ENCODE measurements around the gene SF1. TPM values are rescaled to one million over a fixed set of nuclear protein-coding genes. Genes with fewer than 3 reads are reported as not detected.

Gene SF1
- total and polyA plus RNA-seq, 9 of the 15 experiments (the other 6 are each of a cell fraction or from before 2014, with no cell fraction given), result 13.1 to 334 (median 111) TPM

DNA sequence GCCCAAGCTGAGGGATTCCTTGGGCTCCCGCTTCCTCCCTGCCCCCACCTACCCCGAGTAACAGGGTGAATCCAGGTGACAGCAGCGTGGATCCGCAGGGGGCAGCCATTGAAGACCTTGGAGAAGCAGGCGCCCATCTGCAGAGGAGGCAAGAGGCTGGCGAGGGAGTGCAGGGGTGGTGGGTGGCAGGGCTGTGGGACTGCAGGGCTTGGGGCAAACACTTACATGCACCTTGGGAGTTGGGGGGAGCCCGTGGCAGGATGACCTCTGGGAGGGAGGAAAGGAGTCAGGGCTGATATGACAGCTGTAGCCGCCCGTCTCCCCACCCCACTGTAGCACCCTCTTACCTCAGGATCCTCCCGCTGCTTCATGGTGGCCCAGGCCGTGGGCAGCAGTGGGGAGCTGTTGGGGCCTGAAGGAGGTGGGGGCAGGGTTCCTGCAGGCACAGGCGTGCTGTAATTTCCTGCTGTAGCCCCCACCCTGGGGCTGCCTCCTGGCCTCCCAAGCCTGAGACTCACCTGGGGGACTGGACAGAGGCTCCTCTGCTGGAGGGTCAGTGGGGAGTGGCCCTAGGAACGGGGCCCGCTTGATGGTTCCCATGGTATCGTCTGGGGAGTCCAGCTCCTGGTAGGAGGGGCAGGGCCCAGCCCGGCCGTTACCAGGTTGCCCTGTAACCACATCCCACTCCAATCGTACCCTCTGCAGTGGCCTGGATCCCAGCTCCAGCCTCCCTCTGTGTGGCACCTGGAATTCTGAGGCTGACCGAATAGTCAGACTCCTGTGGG, 18.6 kb upstream of the SF1 start:
- CTCF ChIA-PET (ENCODE audit: low intra/inter-chr PET ratio), result no interaction called here
- POLR2A ChIA-PET, result interaction anchor here (0.7 kb wide), 1 partner anchor 22 kb away, joined by 3 read pairs; no protein-coding TSS in a partner anchor
- TF ChIP-seq TCF3 (CRISPR knock-in tag; IDR thresholded peaks at IDR 0.05) (no peak), KLF16 (IDR thresholded peaks at IDR 0.05) (no peak), ZBTB17 (CRISPR knock-in tag; IDR thresholded peaks at IDR 0.05) (no peak), SPI1 (IDR thresholded peaks at IDR 0.05; ENCODE audit: borderline replicate concordance, low read depth, low read length) (no peak), RBFOX2 (IDR thresholded peaks at IDR 0.05; ENCODE audit: low read depth, low read length) (peak; percentile 34; the same call in 1 of the 2 replicates)
- TF ChIP-seq, protein P1, sequence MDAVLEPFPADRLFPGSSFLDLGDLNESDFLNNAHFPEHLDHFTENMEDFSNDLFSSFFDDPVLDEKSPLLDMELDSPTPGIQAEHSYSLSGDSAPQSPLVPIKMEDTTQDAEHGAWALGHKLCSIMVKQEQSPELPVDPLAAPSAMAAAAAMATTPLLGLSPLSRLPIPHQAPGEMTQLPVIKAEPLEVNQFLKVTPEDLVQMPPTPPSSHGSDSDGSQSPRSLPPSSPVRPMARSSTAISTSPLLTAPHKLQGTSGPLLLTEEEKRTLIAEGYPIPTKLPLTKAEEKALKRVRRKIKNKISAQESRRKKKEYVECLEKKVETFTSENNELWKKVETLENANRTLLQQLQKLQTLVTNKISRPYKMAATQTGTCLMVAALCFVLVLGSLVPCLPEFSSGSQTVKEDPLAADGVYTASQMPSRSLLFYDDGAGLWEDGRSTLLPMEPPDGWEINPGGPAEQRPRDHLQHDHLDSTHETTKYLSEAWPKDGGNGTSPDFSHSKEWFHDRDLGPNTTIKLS (IDR thresholded peaks at IDR 0.05; ENCODE audit: borderline replicate concordance, low read depth), result no peak
- TF ChIP-seq, protein P2, sequence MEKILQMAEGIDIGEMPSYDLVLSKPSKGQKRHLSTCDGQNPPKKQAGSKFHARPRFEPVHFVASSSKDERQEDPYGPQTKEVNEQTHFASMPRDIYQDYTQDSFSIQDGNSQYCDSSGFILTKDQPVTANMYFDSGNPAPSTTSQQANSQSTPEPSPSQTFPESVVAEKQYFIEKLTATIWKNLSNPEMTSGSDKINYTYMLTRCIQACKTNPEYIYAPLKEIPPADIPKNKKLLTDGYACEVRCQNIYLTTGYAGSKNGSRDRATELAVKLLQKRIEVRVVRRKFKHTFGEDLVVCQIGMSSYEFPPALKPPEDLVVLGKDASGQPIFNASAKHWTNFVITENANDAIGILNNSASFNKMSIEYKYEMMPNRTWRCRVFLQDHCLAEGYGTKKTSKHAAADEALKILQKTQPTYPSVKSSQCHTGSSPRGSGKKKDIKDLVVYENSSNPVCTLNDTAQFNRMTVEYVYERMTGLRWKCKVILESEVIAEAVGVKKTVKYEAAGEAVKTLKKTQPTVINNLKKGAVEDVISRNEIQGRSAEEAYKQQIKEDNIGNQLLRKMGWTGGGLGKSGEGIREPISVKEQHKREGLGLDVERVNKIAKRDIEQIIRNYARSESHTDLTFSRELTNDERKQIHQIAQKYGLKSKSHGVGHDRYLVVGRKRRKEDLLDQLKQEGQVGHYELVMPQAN (IDR thresholded peaks at IDR 0.05; ENCODE audit: borderline replicate concordance), result no peak
- TF ChIP-seq, protein P3, sequence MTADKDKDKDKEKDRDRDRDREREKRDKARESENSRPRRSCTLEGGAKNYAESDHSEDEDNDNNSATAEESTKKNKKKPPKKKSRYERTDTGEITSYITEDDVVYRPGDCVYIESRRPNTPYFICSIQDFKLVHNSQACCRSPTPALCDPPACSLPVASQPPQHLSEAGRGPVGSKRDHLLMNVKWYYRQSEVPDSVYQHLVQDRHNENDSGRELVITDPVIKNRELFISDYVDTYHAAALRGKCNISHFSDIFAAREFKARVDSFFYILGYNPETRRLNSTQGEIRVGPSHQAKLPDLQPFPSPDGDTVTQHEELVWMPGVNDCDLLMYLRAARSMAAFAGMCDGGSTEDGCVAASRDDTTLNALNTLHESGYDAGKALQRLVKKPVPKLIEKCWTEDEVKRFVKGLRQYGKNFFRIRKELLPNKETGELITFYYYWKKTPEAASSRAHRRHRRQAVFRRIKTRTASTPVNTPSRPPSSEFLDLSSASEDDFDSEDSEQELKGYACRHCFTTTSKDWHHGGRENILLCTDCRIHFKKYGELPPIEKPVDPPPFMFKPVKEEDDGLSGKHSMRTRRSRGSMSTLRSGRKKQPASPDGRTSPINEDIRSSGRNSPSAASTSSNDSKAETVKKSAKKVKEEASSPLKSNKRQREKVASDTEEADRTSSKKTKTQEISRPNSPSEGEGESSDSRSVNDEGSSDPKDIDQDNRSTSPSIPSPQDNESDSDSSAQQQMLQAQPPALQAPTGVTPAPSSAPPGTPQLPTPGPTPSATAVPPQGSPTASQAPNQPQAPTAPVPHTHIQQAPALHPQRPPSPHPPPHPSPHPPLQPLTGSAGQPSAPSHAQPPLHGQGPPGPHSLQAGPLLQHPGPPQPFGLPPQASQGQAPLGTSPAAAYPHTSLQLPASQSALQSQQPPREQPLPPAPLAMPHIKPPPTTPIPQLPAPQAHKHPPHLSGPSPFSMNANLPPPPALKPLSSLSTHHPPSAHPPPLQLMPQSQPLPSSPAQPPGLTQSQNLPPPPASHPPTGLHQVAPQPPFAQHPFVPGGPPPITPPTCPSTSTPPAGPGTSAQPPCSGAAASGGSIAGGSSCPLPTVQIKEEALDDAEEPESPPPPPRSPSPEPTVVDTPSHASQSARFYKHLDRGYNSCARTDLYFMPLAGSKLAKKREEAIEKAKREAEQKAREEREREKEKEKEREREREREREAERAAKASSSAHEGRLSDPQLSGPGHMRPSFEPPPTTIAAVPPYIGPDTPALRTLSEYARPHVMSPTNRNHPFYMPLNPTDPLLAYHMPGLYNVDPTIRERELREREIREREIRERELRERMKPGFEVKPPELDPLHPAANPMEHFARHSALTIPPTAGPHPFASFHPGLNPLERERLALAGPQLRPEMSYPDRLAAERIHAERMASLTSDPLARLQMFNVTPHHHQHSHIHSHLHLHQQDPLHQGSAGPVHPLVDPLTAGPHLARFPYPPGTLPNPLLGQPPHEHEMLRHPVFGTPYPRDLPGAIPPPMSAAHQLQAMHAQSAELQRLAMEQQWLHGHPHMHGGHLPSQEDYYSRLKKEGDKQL (CRISPR knock-in tag; IDR thresholded peaks at IDR 0.05; ENCODE audit: borderline replicate concordance), result no peak
- intact Hi-C loops (cut with micrococcal nuclease), result no loop called here
- in situ Hi-C loops (cut with MboI), result no loop called here
- ATAC-seq (no peak), DNase-seq (ENCODE audit: extremely low read depth in 1 of 4, low spot score in 3 of 4) (no peak), FAIRE-seq (no peak)
- no peaks in the 10 kb centered on the region for H3K9me1 ChIP-seq (ENCODE audit: control insufficient read depth, insufficient read depth, low read length)
- no peak overlapping the region for H3K27ac ChIP-seq (ENCODE audit: extremely low read depth, low read depth, low read length)
- 88% methylated on average over 17 of the region's 19 CpGs for WGBS (ENCODE audit: insufficient coverage, low coverage, missing lambda C conversion rate)
- no peaks in the 10 kb centered on the region for H3K27me3 ChIP-seq (ENCODE audit: control insufficient read depth in 2 of 2, insufficient read depth in 2 of 2, low read length in 2 of 2)
- no peak overlapping the region for H3K4me3 ChIP-seq
- no peaks in the 10 kb centered on the region for H4K20me1 ChIP-seq (replicated peaks; ENCODE audit: control insufficient read depth, insufficient read depth, low read length)
- no peak overlapping the region for H2AFZ ChIP-seq (ENCODE audit: low read depth, low read length)
- H3K9ac ChIP-seq (ENCODE audit: insufficient read depth in 1 of 2, low read depth in 2 of 2, low read length in 2 of 2), result peak overlapping the region in 1 of 2 experiments; percentile 41; a peak in 1 of 4 replicates
- H3K9me3 ChIP-seq (replicated peaks; ENCODE audit: control insufficient read depth, insufficient read depth, low read depth, low read length), result no peaks in the 10 kb centered on the region
- no peaks in the 10 kb centered on the region for H3K79me2 ChIP-seq (ENCODE audit: control insufficient read depth, insufficient read depth, low read length)
- no peak overlapping the region for H3K4me2 ChIP-seq (ENCODE audit: insufficient read depth, low read length)
- BruUV-seq (replicated peaks), result no TSS peak
- no peaks in the 10 kb centered on the region for H3K36me3 ChIP-seq (ENCODE audit: control insufficient read depth, insufficient read depth, low read length)
- H3K4me1 ChIP-seq (replicated peaks in 1 of 2; ENCODE audit: control insufficient read depth in 2 of 2, insufficient read depth in 2 of 2, low read length in 2 of 2), result peaks cover 15 to 55% of the 10 kb centered on the region in 2 experiments

All from K562 (cell line).